Endothelial cell of umbilical vein (primary cell): Measurements from ENCODE around the gene ISL1.

Source experiments
- EZH2 ChIP-seq: IDR thresholded peaks from 2 replicates; pipeline ENCODE4 v1.6.1; 2012; ENCODE audit warnings: borderline replicate concordance, low read depth, mild to moderate bottlenecking, moderate library complexity, low read length, inconsistent platforms; ENCODE audit not compliant: severe bottlenecking
- FOS ChIP-seq: IDR thresholded peaks from 2 replicates; pipeline ENCODE4 v1.6.1; 2011; ENCODE audit warnings: mild to moderate bottlenecking, low read length, moderate library complexity, borderline replicate concordance; ENCODE audit not compliant: insufficient read depth
- GATA2 ChIP-seq: IDR thresholded peaks from 2 replicates; pipeline ENCODE4 v1.7.0; 2011; ENCODE audit warnings: low read depth, mild to moderate bottlenecking, moderate library complexity, mixed read lengths, low read length; ENCODE audit not compliant: insufficient read length, insufficient read depth
- POLR2A ChIP-seq: IDR thresholded peaks from 2 replicates; pipeline ENCODE4 v1.6.1; 2012; ENCODE audit warnings: low read depth, mild to moderate bottlenecking, control low read depth, low read length
- POLR2AphosphoS5 ChIP-seq: IDR thresholded peaks from 2 replicates; pipeline ENCODE4 v1.6.1; 2012; ENCODE audit warnings: low read depth, mild to moderate bottlenecking, control low read depth, low read length, moderate library complexity; ENCODE audit not compliant: insufficient read depth
- TF ChIP-seq, protein P1 (sequence below), 2 donors: IDR thresholded peaks; 1 replicate in 1 of 2; 2 replicates in 1 of 2; pipeline ENCODE4 v1.5.1; 2011; ENCODE audit warnings: low read length in 2 of 2, mild to moderate bottlenecking in 2 of 2, moderate library complexity in 2 of 2, control low read depth in 1 of 2, inconsistent platforms in 1 of 2, low read depth in 1 of 2; ENCODE audit not compliant: insufficient read depth in 1 of 2; ENCODE audit errors: extremely low read depth in 1 of 2
- TF ChIP-seq, protein P2 (sequence below): IDR thresholded peaks from 2 replicates; pipeline ENCODE4 v1.6.1; 2011; ENCODE audit not compliant: insufficient read depth, insufficient read length

DNA sequence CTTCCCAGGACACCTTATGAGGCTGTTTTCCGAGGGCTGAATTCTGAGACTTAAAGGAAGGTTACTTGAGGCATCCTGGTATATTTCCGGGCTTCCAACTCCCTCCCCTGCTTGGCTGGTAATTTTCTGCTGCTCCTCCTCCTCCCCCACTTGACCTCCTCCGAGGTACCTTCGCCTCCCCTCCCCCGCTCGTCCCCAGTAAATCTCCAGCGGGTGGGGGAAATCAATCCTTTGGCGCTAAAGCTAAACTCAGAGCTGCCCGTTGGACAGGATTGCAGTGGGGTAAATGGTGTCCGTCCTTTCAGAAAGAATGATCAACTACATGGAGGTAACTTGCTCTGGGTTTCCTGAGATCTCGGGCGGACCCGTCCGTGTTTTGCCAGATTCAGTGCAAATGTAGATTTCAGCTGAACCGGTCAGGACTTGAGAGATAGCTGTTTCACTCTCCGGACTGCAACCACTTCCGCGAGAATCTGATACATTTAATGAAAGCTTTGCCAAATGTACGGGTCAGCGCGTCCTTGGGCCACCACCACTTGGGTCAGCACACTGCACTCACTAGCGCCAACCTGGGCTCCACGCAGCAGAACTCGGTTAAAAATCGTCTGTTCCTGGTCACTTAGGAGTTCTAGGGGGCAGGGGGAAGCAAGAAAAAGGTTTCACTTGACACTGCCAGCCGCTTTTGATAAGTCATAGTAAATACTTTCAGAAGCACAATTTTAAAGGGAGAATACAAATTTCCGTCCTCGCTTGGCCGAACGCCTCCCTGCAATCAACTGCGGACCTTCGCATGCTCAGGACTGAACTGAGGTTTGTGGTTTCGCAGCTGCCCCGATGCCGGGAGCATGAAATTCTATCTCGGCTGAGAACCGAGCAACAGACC lies 4.6 kb upstream of the ISL1 start:
- TF ChIP-seq, protein P1, sequence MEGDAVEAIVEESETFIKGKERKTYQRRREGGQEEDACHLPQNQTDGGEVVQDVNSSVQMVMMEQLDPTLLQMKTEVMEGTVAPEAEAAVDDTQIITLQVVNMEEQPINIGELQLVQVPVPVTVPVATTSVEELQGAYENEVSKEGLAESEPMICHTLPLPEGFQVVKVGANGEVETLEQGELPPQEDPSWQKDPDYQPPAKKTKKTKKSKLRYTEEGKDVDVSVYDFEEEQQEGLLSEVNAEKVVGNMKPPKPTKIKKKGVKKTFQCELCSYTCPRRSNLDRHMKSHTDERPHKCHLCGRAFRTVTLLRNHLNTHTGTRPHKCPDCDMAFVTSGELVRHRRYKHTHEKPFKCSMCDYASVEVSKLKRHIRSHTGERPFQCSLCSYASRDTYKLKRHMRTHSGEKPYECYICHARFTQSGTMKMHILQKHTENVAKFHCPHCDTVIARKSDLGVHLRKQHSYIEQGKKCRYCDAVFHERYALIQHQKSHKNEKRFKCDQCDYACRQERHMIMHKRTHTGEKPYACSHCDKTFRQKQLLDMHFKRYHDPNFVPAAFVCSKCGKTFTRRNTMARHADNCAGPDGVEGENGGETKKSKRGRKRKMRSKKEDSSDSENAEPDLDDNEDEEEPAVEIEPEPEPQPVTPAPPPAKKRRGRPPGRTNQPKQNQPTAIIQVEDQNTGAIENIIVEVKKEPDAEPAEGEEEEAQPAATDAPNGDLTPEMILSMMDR (IDR thresholded peaks at IDR 0.05; ENCODE audit: extremely low read depth in 1 of 2, insufficient read depth in 1 of 2, low read depth in 1 of 2, low read length in 2 of 2), result no peak
- TF ChIP-seq EZH2 (no peak), FOS (no peak), POLR2AphosphoS5 (no peak), POLR2A (no peak), GATA2 (no peak)
- TF ChIP-seq, protein P2, sequence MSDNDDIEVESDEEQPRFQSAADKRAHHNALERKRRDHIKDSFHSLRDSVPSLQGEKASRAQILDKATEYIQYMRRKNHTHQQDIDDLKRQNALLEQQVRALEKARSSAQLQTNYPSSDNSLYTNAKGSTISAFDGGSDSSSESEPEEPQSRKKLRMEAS, result no peak
